Measurements from ENCODE around the gene PTEN.

DNA sequence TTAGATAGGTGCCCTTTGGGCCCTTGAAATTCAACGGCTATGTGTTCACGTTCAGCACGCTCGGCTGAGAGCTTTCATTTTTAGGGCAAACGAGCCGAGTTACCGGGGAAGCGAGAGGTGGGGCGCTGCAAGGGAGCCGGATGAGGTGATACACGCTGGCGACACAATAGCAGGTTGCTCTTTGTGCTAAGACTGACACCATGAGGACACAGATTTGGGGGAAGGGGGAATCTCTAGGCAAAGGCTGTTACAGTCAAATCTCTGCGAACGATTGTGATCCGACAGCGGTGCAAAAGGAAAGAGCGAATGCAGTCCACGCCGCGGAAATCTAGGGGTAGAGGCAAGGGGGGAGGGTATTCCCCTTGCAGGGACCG, 759 bp upstream of the PTEN start:
- no peak for TF ChIP-seq CTCF (IDR thresholded peaks at IDR 0.05; ENCODE audit: low read depth, low read length, missing input control)
- no peak for TF ChIP-seq RAD21 (IDR thresholded peaks at IDR 0.05)
- no peak for TF ChIP-seq YY1 (IDR thresholded peaks at IDR 0.05)
- no peak for TF ChIP-seq EGR1 (IDR thresholded peaks at IDR 0.05; ENCODE audit: low read depth in 2 of 2)
